GM18861 (cell line): ENCODE results near the gene ATP5MG.
A peak's percentile ranks its signal among the peaks of the same experiment; 100 is the strongest.

Source experiments
- ATAC-seq: cut with Tn5 transposase; IDR thresholded peaks from one replicate; pipeline ENCODE4 v1.9.1; 2021; ENCODE audit not compliant: unreplicated experiment

The ATP5MG gene

GRCh38 chr11:118441770-118442275 is 40.4 kb downstream of the ATP5MG start:
- no peak for ATAC-seq

GRCh38 chr11:118442301-118442700 is 40.9 kb downstream of the ATP5MG start:
- ATAC-seq = no peak

GRCh38 chr11:118442908-118443589 is 41.6 kb downstream of the ATP5MG start:
- ATAC-seq = peak; percentile 9

GRCh38 chr11:118443590-118444218 is 42.3 kb downstream of the ATP5MG start:
- ATAC-seq = peak; percentile 28

- ATAC-seq = no peak
Observed at GRCh38 chr11:118447423-118447822, 46.0 kb downstream of the ATP5MG start.

GRCh38 chr11:118448294-118448693 is 46.9 kb downstream of the ATP5MG start:
- peak; percentile 82 for ATAC-seq

- ATAC-seq = no peak
Observed at GRCh38 chr11:118449316-118449918, 48.0 kb downstream of the ATP5MG start.

- no peak for ATAC-seq
Observed at GRCh38 chr11:118450451-118450850, 49.0 kb downstream of the ATP5MG start.
